Stimulated activated naive B cell treated with anti-CD40 and anti-IgM and Interleukin-4, amounts not matched to agents 10 μg/mL and 1 μg/mL and 100 μg/mL, for 72 hours (primary cell): Measurements from ENCODE around the gene PDK3.

Experiments used
- ATAC-seq, 2 donors: fragments of 150-1000 bp; cut with Tn5 transposase; replicated peaks; 2 replicates each; pipeline ENCODE4 v1.10.0; 2021; ENCODE audit warnings: moderate library complexity in 1 of 2
- DNase-seq: peaks from one replicate; pipeline ENCODE4 v3.0.0; 2021
- H3K27ac Mint-ChIP-seq: one replicate; pipeline ENCODE4 v1.8.0; 2022; ENCODE audit warnings: mild to moderate bottlenecking, mixed read lengths
- H3K27me3 Mint-ChIP-seq, 2 donors: one replicate each; pipeline ENCODE4 v1.8.0; 2022; ENCODE audit warnings: mixed read lengths in 2 of 2
- H3K36me3 Mint-ChIP-seq, 2 donors: one replicate each; pipeline ENCODE4 v1.8.0; 2022; ENCODE audit warnings: mixed read lengths in 2 of 2, mild to moderate bottlenecking in 1 of 2
- H3K4me1 Mint-ChIP-seq, 2 donors: one replicate each; pipeline ENCODE4 v1.8.0; 2022; ENCODE audit warnings: mixed read lengths in 2 of 2, mild to moderate bottlenecking in 1 of 2
- H3K4me3 Mint-ChIP-seq, 2 donors: one replicate each; pipeline ENCODE4 v1.8.0; 2022; ENCODE audit warnings: mild to moderate bottlenecking in 2 of 2, mixed read lengths in 2 of 2, moderate library complexity in 1 of 2
- H3K9me3 Mint-ChIP-seq, 2 donors: one replicate each; pipeline ENCODE4 v1.8.0; 2022; ENCODE audit warnings: mixed read lengths in 2 of 2, mild to moderate bottlenecking in 1 of 2

Gene PDK3

GRCh38 chrX:24493740-24494581 is 28.9 kb downstream of the PDK3 start:
- H3K27ac Mint-ChIP-seq: no peak overlapping the region
- peaks cover 0 to 3% of the 10 kb centered on the region in 2 donors for H3K36me3 Mint-ChIP-seq
- no peaks in the 10 kb centered on the region for H3K27me3 Mint-ChIP-seq
- no peaks in the 10 kb centered on the region for H3K9me3 Mint-ChIP-seq
- ATAC-seq: no peak
- H3K4me1 Mint-ChIP-seq: peaks cover 7 to 11% of the 10 kb centered on the region in 2 donors
- no peak overlapping the region for H3K4me3 Mint-ChIP-seq
- DNase-seq: no peak

DNA sequence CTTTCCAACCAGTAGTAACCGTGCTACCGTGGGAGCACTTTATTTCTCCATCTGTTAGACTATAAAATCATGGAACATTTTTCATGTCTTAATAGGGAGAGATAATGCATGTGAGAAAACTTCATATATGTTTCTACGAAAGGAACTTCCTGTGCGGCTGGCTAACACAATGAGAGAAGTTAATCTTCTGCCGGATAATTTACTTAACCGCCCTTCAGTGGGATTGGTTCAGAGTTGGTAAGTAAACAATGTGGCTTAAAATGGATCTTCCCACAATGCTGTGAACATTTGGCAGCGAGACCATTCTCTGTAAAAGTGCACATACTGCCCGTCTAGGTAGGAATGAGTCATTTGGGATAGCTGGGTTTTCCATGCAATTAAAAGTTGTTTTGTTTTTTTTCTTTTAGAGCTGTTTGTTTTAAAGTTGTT is 29.6 kb downstream of the PDK3 start:
- Mint-ChIP-seq H3K27ac (no peak overlapping the region), H3K36me3 (peaks cover 0 to 3% of the 10 kb centered on the region in 2 donors), H3K27me3 (no peaks in the 10 kb centered on the region), H3K9me3 (no peaks in the 10 kb centered on the region), H3K4me1 (peaks cover 7 to 11% of the 10 kb centered on the region in 2 donors), H3K4me3 (no peak overlapping the region)
- DNase-seq (no peak), ATAC-seq (no peak)

GRCh38 chrX:24495700-24496099 is 30.6 kb downstream of the PDK3 start:
- ATAC-seq: no peak
- Mint-ChIP-seq H3K9me3 (no peaks in the 10 kb centered on the region), H3K36me3 (peaks cover 0 to 3% of the 10 kb centered on the region in 2 donors), H3K27me3 (no peaks in the 10 kb centered on the region), H3K4me3 (no peak overlapping the region), H3K27ac (no peak overlapping the region), H3K4me1 (peaks cover 7% of the 10 kb centered on the region in 2 donors)
- DNase-seq: no peak

- ATAC-seq (no peak), DNase-seq (no peak)
- Mint-ChIP-seq H3K27ac (no peak overlapping the region), H3K4me1 (peaks cover 2 to 6% of the 10 kb centered on the region in 2 donors), H3K4me3 (no peak overlapping the region), H3K9me3 (no peaks in the 10 kb centered on the region), H3K27me3 (no peaks in the 10 kb centered on the region), H3K36me3 (peaks cover 0 to under 1% of the 10 kb centered on the region in 2 donors)
Measured at GRCh38 chrX:24498181-24498580, 33.1 kb downstream of the PDK3 start.

- Mint-ChIP-seq H3K27ac (no peak overlapping the region), H3K4me1 (peaks cover 0 to 1% of the 10 kb centered on the region in 2 donors), H3K27me3 (no peaks in the 10 kb centered on the region), H3K9me3 (no peaks in the 10 kb centered on the region), H3K4me3 (no peak overlapping the region), H3K36me3 (no peaks in the 10 kb centered on the region)
- ATAC-seq (peak; percentile 52 to 63), DNase-seq (no peak)
Measured at GRCh38 chrX:24498975-24499374, 33.9 kb downstream of the PDK3 start.

DNA sequence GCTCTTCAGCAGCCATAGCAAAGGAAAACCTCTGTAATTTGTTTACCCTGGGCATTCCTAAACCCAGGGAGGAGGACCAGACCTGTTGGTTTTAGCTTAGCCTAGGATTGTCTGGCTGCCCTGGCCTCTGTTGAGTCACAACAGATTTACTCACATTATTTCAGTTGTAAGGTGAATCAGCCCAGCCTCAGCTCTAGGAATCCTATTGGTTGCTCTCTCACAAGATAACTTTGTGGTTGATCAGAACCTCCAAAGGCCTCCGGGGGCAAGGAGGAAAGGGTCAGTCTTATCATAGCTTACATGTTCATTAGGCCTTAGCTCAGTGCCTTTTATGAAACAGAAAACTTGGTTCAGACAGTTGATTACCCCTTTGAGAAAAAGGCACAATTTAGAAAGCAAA is 41.0 kb downstream of the PDK3 start:
- no peaks in the 10 kb centered on the region for H3K4me1 Mint-ChIP-seq
- ATAC-seq (peak in 1 of 2 donors; percentile 39), DNase-seq (no peak)
- no peaks in the 10 kb centered on the region for H3K9me3 Mint-ChIP-seq
- H3K36me3 Mint-ChIP-seq: peaks cover 8 to 19% of the 10 kb centered on the region in 2 donors
- peaks cover 0 to 5% of the 10 kb centered on the region in 2 donors for H3K27me3 Mint-ChIP-seq
- H3K4me3 Mint-ChIP-seq: no peak overlapping the region
- no peak overlapping the region for H3K27ac Mint-ChIP-seq

DNA sequence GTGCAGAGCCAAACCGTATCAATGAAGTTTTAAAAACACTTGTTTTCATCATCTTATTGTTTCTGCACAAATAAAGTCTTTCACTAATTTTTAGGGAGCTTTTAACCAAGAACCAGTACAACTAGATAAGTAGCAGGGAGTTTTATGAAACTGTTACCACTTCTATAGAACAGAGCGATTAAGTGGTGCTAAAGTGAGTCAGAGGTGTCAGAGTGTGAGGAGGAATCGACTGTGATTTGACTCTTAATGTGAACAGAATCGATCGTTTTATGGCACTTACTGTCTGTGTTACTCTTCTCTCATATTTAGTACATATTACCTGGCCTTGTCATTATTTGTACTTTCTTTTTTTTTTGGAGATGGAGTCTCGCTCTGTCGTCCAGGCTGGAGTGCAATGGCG is 43.3 kb downstream of the PDK3 start:
- Mint-ChIP-seq H3K27me3 (peaks cover 0 to 9% of the 10 kb centered on the region in 2 donors), H3K36me3 (peaks cover 8 to 23% of the 10 kb centered on the region in 2 donors), H3K4me3 (no peak overlapping the region), H3K9me3 (no peaks in the 10 kb centered on the region), H3K4me1 (peaks cover 1 to 5% of the 10 kb centered on the region in 2 donors), H3K27ac (no peak overlapping the region)
- no peak for ATAC-seq
- no peak for DNase-seq

DNA sequence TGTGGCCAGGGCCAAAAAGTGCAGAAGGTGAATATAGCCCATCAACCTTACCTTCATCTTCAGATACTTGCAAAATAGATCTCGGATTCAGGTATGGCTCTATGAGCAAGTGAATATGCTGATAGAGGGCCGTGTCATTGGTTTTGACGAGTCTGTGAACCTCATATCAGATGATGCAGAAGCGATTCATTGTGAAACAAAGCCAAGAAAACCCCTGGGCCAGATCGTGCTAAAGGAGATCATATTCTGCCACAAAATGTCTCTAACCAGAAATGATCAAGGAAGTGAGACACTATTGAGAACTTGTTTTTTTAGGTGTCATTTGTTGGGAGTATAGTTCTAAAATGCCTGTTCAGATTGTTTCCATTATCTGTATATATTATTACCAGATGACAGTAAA is 48.3 kb downstream of the PDK3 start:
- H3K4me3 Mint-ChIP-seq: no peak overlapping the region
- no peaks in the 10 kb centered on the region for H3K9me3 Mint-ChIP-seq
- H3K36me3 Mint-ChIP-seq: peaks cover 12 to 17% of the 10 kb centered on the region in 2 donors
- peak; percentile 38 for DNase-seq
- peak overlapping the region; percentile 80 for H3K27ac Mint-ChIP-seq
- H3K4me1 Mint-ChIP-seq: peaks cover 5% of the 10 kb centered on the region in 2 donors
- ATAC-seq: peak; percentile 91 to 99
- peaks cover 0 to 8% of the 10 kb centered on the region in 2 donors for H3K27me3 Mint-ChIP-seq

DNA sequence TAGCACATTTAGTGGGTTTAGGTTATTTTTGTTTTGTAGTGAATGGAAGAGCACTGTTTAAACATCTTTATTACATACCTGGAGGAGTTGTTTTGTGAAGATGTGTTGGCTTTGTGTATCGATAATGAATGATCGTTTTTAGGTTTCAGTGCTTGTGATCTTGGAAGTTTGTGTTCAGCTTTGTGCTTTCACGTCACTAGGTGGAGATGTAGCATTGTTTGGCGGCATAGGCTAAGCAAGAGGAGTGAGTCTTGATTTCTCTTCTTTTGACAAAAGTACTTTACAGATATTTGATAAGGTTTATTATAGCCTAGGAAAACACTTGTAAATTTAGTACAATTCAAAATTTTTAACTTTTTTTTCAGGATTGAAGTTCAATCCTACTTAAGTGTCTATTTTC is 50.4 kb downstream of the PDK3 start:
- no peak for DNase-seq
- H3K4me1 Mint-ChIP-seq: peaks cover 5% of the 10 kb centered on the region in 2 donors

DNA sequence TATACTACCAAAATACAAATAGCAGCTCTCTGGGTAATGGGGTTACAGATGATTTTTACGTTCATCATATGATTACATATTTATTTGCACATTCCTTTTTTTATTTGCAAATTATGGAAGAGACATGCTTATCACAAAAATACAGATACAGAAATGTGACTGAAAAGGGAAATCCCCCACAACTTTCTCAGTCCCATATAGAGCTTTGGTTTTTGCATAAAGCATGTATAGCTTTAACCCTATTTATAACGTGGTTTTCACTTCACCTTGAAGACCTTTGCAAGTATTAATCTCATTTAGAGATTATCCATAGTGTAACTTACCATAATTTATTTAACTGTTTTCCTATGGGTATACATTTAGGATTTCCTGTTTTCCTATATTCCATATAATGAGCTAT is 55.4 kb downstream of the PDK3 start:
- H3K27ac Mint-ChIP-seq: no peak overlapping the region
- peaks cover 11 to 15% of the 10 kb centered on the region in 2 donors for H3K36me3 Mint-ChIP-seq
- H3K4me1 Mint-ChIP-seq: no peaks in the 10 kb centered on the region
- H3K9me3 Mint-ChIP-seq: no peaks in the 10 kb centered on the region
- DNase-seq: no peak
- no peak overlapping the region for H3K4me3 Mint-ChIP-seq
- peak in 1 of 2 donors; percentile 52 for ATAC-seq
- peaks cover 0 to under 1% of the 10 kb centered on the region in 2 donors for H3K27me3 Mint-ChIP-seq

More for the DNA sequence above, 50.4 kb downstream of the PDK3 start:
- peaks cover 9 to 15% of the 10 kb centered on the region in 2 donors for H3K36me3 Mint-ChIP-seq
- no peak overlapping the region for H3K4me3 Mint-ChIP-seq
- H3K27me3 Mint-ChIP-seq: peaks cover 0 to 8% of the 10 kb centered on the region in 2 donors
- no peaks in the 10 kb centered on the region for H3K9me3 Mint-ChIP-seq
- no peak for ATAC-seq
- H3K27ac Mint-ChIP-seq: peak overlapping the region; percentile 14

- no peak for ATAC-seq
- peaks cover 7 to 20% of the 10 kb centered on the region in 2 donors for H3K36me3 Mint-ChIP-seq
- no peaks in the 10 kb centered on the region for H3K27me3 Mint-ChIP-seq
- H3K4me3 Mint-ChIP-seq: no peak overlapping the region
- H3K27ac Mint-ChIP-seq: no peak overlapping the region
- H3K4me1 Mint-ChIP-seq: no peaks in the 10 kb centered on the region
- DNase-seq: no peak
- H3K9me3 Mint-ChIP-seq: no peaks in the 10 kb centered on the region
Measured at GRCh38 chrX:24525455-24525854, 60.4 kb downstream of the PDK3 start.

GRCh38 chrX:24526616-24527015 is 61.5 kb downstream of the PDK3 start:
- Mint-ChIP-seq H3K4me3 (no peak overlapping the region), H3K27me3 (no peaks in the 10 kb centered on the region), H3K36me3 (peaks cover 7 to 20% of the 10 kb centered on the region in 2 donors)

GRCh38 chrX:24528605-24529004 is 63.5 kb downstream of the PDK3 start:
- Mint-ChIP-seq H3K27ac (no peak overlapping the region), H3K4me3 (no peak overlapping the region), H3K27me3 (no peaks in the 10 kb centered on the region), H3K4me1 (no peaks in the 10 kb centered on the region), H3K36me3 (peaks cover 2 to 14% of the 10 kb centered on the region in 2 donors), H3K9me3 (no peaks in the 10 kb centered on the region)
- DNase-seq: no peak
- no peak for ATAC-seq

More at GRCh38 chrX:24526616-24527015, 61.5 kb downstream of the PDK3 start:
- ATAC-seq (no peak), DNase-seq (no peak)
- no peaks in the 10 kb centered on the region for H3K4me1 Mint-ChIP-seq
- no peaks in the 10 kb centered on the region for H3K9me3 Mint-ChIP-seq
- no peak overlapping the region for H3K27ac Mint-ChIP-seq

DNA sequence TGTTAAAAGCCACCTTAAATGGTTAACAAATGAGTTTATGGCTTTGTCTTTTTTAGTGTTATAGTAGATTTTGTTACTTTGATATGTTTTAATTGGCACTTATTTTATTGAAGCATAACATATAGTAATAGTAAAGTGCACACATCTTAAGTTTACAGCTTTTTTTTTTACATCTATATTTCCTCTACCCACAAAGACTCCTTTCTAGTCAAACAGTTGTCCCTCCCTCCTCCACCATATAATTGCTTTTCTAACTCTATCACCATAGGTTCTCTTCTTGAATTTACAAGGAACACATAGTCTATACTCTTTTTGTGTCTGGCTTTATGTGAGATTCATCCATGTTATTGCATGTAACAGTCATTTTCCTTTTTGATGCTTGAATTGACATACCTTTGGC is 71.5 kb downstream of the PDK3 start:
- peaks cover 8 to 12% of the 10 kb centered on the region in 2 donors for H3K36me3 Mint-ChIP-seq
- H3K4me1 Mint-ChIP-seq: no peaks in the 10 kb centered on the region
- ATAC-seq: no peak
- no peak for DNase-seq
- no peak overlapping the region for H3K4me3 Mint-ChIP-seq
- H3K27ac Mint-ChIP-seq: no peak overlapping the region
- peaks cover 0 to 4% of the 10 kb centered on the region in 2 donors for H3K27me3 Mint-ChIP-seq
- peaks cover 0 to 4% of the 10 kb centered on the region in 2 donors for H3K9me3 Mint-ChIP-seq

GRCh38 chrX:24542756-24543155 is 77.7 kb downstream of the PDK3 start:
- no peaks in the 10 kb centered on the region for H3K27me3 Mint-ChIP-seq
- no peak overlapping the region for H3K27ac Mint-ChIP-seq
- peaks cover 7 to 14% of the 10 kb centered on the region in 2 donors for H3K36me3 Mint-ChIP-seq
- H3K4me3 Mint-ChIP-seq: no peak overlapping the region
- DNase-seq (no peak), ATAC-seq (no peak)
- no peaks in the 10 kb centered on the region for H3K4me1 Mint-ChIP-seq
- H3K9me3 Mint-ChIP-seq: no peaks in the 10 kb centered on the region
